ENCODE measurements around the gene GREB1L.

GREB1L gene

DNA sequence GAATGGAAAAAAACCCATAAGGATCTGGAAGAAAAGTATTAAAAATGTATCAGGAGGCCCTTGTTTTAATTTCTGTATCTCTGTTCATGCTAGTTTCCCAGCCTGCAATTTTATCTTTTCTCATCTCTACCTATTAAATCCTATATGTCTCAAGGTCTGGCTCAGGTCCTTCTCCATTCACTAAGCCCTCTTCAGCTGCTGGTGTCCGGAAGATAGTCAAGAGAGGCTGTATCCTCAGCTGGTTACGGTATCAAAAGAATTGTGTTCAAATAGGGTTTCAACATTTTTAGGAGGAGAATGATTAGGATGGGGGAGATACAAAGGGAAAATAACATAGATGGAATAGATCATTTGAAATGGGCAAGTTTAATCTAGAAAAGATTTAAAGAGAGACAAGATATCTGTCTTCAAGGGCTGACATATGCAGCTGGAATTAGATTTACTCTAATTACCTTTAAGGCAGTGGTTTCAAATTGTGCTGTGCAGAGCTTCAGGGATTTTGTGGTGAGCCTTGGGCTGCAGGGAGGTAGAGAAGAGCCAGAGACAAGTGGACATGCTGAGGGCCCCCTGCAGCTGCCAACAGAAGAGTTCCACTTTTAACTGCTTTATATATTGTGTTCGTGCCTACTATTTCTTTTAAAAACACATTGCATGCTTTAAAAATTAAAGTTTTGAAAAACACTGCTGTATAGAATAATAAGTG is 24.1 kb downstream of the GREB1L start:
- Histone ChIP-seq H3K36me3 (replicated peaks; ENCODE audit: insufficient read depth, low read length) (no peaks in the 10 kb centered on the region), H3K4me1 (ENCODE audit: low read length) (peaks cover 5% of the 10 kb centered on the region; the same call in 1 of the 2 replicates), H3K4me2 (ENCODE audit: low read depth, low read length) (no peak overlapping the region), H3K27ac (ENCODE audit: low read length) (no peak overlapping the region), H3K9me2 (replicated peaks; ENCODE audit: insufficient read depth, low read length) (no peaks in the 10 kb centered on the region), H3K4me3 (ENCODE audit: low read length) (no peak overlapping the region), H3K9ac (ENCODE audit: low read length) (no peak overlapping the region), H3K27me3 (replicated peaks; ENCODE audit: insufficient read depth, low read length) (no peaks in the 10 kb centered on the region), H3K79me2 (ENCODE audit: low read length) (no peaks in the 10 kb centered on the region), H3K9me3 (replicated peaks; ENCODE audit: insufficient read depth, low read length) (no peaks in the 10 kb centered on the region), H2AFZ (ENCODE audit: low read length) (no peak overlapping the region), H4K20me1 (ENCODE audit: insufficient read depth, low read length) (no peaks in the 10 kb centered on the region), H3F3A (ENCODE audit: insufficient read depth, low read length) (no peaks in the 10 kb centered on the region)
- no peak for DNase-seq
- TF ChIP-seq, protein P1, sequence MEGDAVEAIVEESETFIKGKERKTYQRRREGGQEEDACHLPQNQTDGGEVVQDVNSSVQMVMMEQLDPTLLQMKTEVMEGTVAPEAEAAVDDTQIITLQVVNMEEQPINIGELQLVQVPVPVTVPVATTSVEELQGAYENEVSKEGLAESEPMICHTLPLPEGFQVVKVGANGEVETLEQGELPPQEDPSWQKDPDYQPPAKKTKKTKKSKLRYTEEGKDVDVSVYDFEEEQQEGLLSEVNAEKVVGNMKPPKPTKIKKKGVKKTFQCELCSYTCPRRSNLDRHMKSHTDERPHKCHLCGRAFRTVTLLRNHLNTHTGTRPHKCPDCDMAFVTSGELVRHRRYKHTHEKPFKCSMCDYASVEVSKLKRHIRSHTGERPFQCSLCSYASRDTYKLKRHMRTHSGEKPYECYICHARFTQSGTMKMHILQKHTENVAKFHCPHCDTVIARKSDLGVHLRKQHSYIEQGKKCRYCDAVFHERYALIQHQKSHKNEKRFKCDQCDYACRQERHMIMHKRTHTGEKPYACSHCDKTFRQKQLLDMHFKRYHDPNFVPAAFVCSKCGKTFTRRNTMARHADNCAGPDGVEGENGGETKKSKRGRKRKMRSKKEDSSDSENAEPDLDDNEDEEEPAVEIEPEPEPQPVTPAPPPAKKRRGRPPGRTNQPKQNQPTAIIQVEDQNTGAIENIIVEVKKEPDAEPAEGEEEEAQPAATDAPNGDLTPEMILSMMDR (IDR thresholded peaks at IDR 0.05; ENCODE audit: low read length), result no peak
- TF ChIP-seq EZH2phosphoT487 (IDR thresholded peaks at IDR 0.05; ENCODE audit: low read length) (no peak), EZH2 (optimal IDR thresholded peaks at IDR 0.05; ENCODE audit: low read depth, low read length) (no peak)

DNA sequence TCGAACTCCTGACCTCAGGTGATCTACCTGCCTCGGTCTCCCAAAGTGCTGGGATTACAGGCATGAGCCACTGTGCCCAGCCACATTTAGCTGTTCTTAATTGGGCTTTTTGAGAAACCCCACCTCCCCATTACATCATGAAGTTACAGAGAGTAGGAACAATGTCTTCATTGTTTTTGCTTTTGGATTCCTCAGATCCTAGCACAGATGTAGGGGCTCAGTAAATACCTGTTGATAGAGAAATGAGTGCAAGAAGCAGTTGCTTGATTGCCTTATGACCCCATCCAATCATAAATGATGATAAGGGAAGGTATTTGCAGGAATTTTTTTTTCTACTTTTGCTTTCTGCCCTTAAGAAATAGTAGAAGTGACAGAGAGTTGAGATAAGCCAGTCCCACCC is 25.4 kb downstream of the GREB1L start:
- no peaks in the 10 kb centered on the region for H3K27me3 ChIP-seq (replicated peaks; ENCODE audit: insufficient read depth, low read length)
- no peak overlapping the region for H3K9ac ChIP-seq (ENCODE audit: low read length)

DNA sequence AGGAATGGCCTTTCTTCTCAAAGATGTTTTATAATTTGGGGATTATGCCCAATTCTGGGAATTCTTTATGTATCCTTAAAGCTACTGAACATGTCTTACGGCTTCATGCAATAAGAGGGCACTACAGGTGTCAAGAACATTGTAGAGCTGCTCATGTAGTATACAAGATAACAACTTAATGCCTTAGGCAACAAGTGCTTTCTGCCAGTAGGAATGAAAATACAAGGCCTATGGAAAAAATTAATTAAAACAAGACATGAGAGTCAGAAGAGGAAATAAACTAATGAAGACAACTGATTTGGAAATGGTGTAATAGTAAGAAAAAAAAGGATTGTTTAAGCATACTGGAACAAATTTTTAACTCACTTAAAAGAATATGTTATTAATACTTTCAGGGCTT is 27.3 kb downstream of the GREB1L start:
- no peak overlapping the region for H2AFZ ChIP-seq (ENCODE audit: low read length)
- DNase-seq, result no peak
- no peaks in the 10 kb centered on the region for H4K20me1 ChIP-seq (ENCODE audit: insufficient read depth, low read length)
- no peak for TF ChIP-seq EZH2phosphoT487 (IDR thresholded peaks at IDR 0.05; ENCODE audit: low read length)
- TF ChIP-seq, protein P1 (IDR thresholded peaks at IDR 0.05; ENCODE audit: low read length), result no peak
- no peak for TF ChIP-seq EZH2 (optimal IDR thresholded peaks at IDR 0.05; ENCODE audit: low read depth, low read length)
- no peaks in the 10 kb centered on the region for H3K9me3 ChIP-seq (replicated peaks; ENCODE audit: insufficient read depth, low read length)
- H3K79me2 ChIP-seq (ENCODE audit: low read length), result no peaks in the 10 kb centered on the region
- H3K27me3 ChIP-seq (replicated peaks; ENCODE audit: insufficient read depth, low read length), result no peaks in the 10 kb centered on the region
- no peak overlapping the region for H3K4me2 ChIP-seq (ENCODE audit: low read depth, low read length)
- H3K4me1 ChIP-seq (ENCODE audit: low read length), result no peaks in the 10 kb centered on the region
- no peaks in the 10 kb centered on the region for H3F3A ChIP-seq (ENCODE audit: insufficient read depth, low read length)
- no peak overlapping the region for H3K27ac ChIP-seq (ENCODE audit: low read length)
- H3K9me2 ChIP-seq (replicated peaks; ENCODE audit: insufficient read depth, low read length), result no peaks in the 10 kb centered on the region
- H3K9ac ChIP-seq (ENCODE audit: low read length), result no peak overlapping the region
- no peak overlapping the region for H3K4me3 ChIP-seq (ENCODE audit: low read length)
- no peaks in the 10 kb centered on the region for H3K36me3 ChIP-seq (replicated peaks; ENCODE audit: insufficient read depth, low read length)

More for the DNA sequence above, 25.4 kb downstream of the GREB1L start:
- Histone ChIP-seq H3K79me2 (ENCODE audit: low read length) (no peaks in the 10 kb centered on the region), H3K4me1 (ENCODE audit: low read length) (peaks cover 5% of the 10 kb centered on the region; the same call in 1 of the 2 replicates), H3K4me2 (ENCODE audit: low read depth, low read length) (no peak overlapping the region), H3K9me3 (replicated peaks; ENCODE audit: insufficient read depth, low read length) (no peaks in the 10 kb centered on the region), H2AFZ (ENCODE audit: low read length) (no peak overlapping the region), H3K4me3 (ENCODE audit: low read length) (no peak overlapping the region), H3K36me3 (replicated peaks; ENCODE audit: insufficient read depth, low read length) (no peaks in the 10 kb centered on the region), H3K27ac (ENCODE audit: low read length) (no peak overlapping the region), H3K9me2 (replicated peaks; ENCODE audit: insufficient read depth, low read length) (no peaks in the 10 kb centered on the region), H4K20me1 (ENCODE audit: insufficient read depth, low read length) (no peaks in the 10 kb centered on the region), H3F3A (ENCODE audit: insufficient read depth, low read length) (no peaks in the 10 kb centered on the region)
- no peak for TF ChIP-seq EZH2 (optimal IDR thresholded peaks at IDR 0.05; ENCODE audit: low read depth, low read length)
- TF ChIP-seq, protein P1 (IDR thresholded peaks at IDR 0.05; ENCODE audit: low read length), result no peak
- TF ChIP-seq EZH2phosphoT487 (IDR thresholded peaks at IDR 0.05; ENCODE audit: low read length), result no peak
- no peak for DNase-seq
